Measurements from ENCODE around the gene PTBP3. TPM values are rescaled to one million over a fixed set of nuclear protein-coding genes. Genes with fewer than 3 reads are reported as not detected.

Gene PTBP3
- total and polyA plus RNA-seq, 2 of the 13 experiments (the other 11 are each of a cell fraction or from before 2014, with no cell fraction given) = 52.8 to 61.1 TPM

DNA sequence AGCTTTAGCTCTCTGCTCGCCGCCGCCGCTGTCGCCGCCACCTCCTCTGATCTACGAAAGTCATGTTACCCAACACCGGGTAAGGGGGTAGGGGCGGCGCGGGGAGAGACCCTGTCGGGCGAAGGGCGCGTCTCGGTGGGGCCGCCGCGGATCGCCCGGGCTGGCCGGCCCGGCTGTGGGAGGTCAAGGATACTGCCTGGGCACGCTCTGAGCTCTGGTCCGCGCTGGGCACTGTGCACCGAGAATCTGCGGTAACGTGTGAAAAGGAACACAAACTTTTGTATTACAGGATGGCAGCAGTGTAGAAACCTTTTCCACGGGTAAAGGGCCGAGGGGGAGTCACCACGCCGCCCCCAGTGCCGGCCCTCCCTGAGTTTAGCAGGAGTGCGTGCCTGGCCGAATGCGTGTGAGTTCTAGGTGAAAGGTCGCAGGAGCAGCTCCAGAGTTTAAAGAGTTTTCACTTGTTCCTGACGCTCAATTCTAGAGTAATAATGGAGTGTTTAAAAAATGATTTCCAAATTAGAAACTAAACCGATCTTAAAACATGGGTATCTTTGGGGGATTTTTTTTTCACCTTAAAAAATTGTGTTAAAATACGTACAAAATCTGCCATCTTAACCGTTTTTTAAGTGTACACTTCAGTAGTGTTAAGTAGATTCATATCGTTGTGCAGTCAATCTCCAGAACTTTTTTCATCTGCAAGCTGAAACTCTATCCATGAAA lies 46.8 kb upstream of the PTBP3 start, which contains the start of gene HSDL2:
TSS of gene HSDL2 (plus strand) at position 7 of the 723 bp plus-strand sequence. CDS start at position 63, 56 bp downstream.
- H3K4me2 ChIP-seq (ENCODE audit: low read depth, low read length) = peak within 1 kb of the TSS; percentile 75
- DNase-seq (ENCODE audit: low spot score) (no peak), FAIRE-seq (no peak), ATAC-seq (peak; percentile 76)
- ChIA-PET POLR2A (interaction anchor here (0.6 to 2.7 kb wide), 26 partner anchors 9 to 384 kb away, joined by 3 to 29 read pairs (median 5); partner anchors contain the start of genes INIP, KIAA1958, PTBP3 and SUSD1), CTCF (ENCODE audit: low intra/inter-chr PET ratio, low total read pairs) (no interaction called here)
- H3K9ac ChIP-seq (ENCODE audit: insufficient read depth, low read depth, low read length) = peak within 1 kb of the TSS; percentile 90
- H3K4me1 ChIP-seq (ENCODE audit: insufficient read depth, low read length) = peaks cover 66% of the 10 kb centered on the region
- H2AFZ ChIP-seq (ENCODE audit: low read length) = no peak within 1 kb of the TSS
- H3K27ac ChIP-seq (ENCODE audit: extremely low read length, insufficient read depth, low read length) = peak within 1 kb of the TSS; percentile 98
- peaks cover 83% of the 10 kb centered on the region for H3K79me2 ChIP-seq (ENCODE audit: insufficient read depth, low read length)
- in situ Hi-C loops (cut with HindIII; ENCODE audit: extremely low pct_ligation_motif_present, low pct_unique_long_range_greater_than_20kb) (no loop called here), intact Hi-C loops (cut with micrococcal nuclease; ENCODE audit: unreplicated experiment) (loop anchor here (1.0 to 10.0 kb wide), 2 partner anchors 17 to 335 kb away; partner anchors contain the start of gene INIP)
- TSS peak; percentile 73 for BruUV-seq (replicated peaks)
- H3K4me3 ChIP-seq (replicated peaks in 1 of 3; ENCODE audit: insufficient read depth in 1 of 3, low read depth in 2 of 3, low read length in 3 of 3) = peak within 1 kb of the TSS; percentile 84 to 94 (median 89)
- WGBS (ENCODE audit: low lambda C conversion rate) = under 1% methylated on average over 24 of the region's 43 CpGs
- no peaks in the 10 kb centered on the region for H3K9me3 ChIP-seq (ENCODE audit: low read length)
- H3K27me3 ChIP-seq (ENCODE audit: control insufficient read depth in 1 of 2, insufficient read depth in 2 of 2, low read length in 2 of 2) = no peaks in the 10 kb centered on the region; a peak in 1 of 5 replicates
- H4K20me1 ChIP-seq (ENCODE audit: insufficient read depth, low read length) = peaks cover 4% of the 10 kb centered on the region
- H3K36me3 ChIP-seq (replicated peaks in 1 of 2; ENCODE audit: control insufficient read depth in 1 of 2, insufficient read depth in 2 of 2, low read length in 2 of 2) = no peaks in the 10 kb centered on the region; a peak in 1 of 5 replicates
- TF ChIP-seq UBTF (CRISPR knock-in tag; IDR thresholded peaks at IDR 0.05) = peak; percentile 38; the same call in 1 of the 2 replicates
- TF ChIP-seq RBFOX2 (IDR thresholded peaks at IDR 0.05; ENCODE audit: low read depth, low read length) = peak; percentile 85; the same call in 1 of the 2 replicates
- TF ChIP-seq DMAP1 (CRISPR knock-in tag; IDR thresholded peaks at IDR 0.05) = peak; percentile 66
- no peak for TF ChIP-seq HOXD1 (CRISPR knock-in tag; IDR thresholded peaks at IDR 0.05)
- TF ChIP-seq RXRA (CRISPR knock-in tag; IDR thresholded peaks at IDR 0.05) = peak; percentile 91
- peak; percentile 14 for TF ChIP-seq YY1 (IDR thresholded peaks at IDR 0.05; ENCODE audit: insufficient read depth, insufficient replicate concordance, low read depth, low read length)
- TF ChIP-seq MEIS2 (CRISPR knock-in tag; IDR thresholded peaks at IDR 0.05) = peak; percentile 18; the same call in 1 of the 2 replicates
- TF ChIP-seq, protein P1, sequence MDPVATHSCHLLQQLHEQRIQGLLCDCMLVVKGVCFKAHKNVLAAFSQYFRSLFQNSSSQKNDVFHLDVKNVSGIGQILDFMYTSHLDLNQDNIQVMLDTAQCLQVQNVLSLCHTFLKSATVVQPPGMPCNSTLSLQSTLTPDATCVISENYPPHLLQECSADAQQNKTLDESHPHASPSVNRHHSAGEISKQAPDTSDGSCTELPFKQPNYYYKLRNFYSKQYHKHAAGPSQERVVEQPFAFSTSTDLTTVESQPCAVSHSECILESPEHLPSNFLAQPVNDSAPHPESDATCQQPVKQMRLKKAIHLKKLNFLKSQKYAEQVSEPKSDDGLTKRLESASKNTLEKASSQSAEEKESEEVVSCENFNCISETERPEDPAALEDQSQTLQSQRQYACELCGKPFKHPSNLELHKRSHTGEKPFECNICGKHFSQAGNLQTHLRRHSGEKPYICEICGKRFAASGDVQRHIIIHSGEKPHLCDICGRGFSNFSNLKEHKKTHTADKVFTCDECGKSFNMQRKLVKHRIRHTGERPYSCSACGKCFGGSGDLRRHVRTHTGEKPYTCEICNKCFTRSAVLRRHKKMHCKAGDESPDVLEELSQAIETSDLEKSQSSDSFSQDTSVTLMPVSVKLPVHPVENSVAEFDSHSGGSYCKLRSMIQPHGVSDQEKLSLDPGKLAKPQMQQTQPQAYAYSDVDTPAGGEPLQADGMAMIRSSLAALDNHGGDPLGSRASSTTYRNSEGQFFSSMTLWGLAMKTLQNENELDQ (CRISPR knock-in tag; IDR thresholded peaks at IDR 0.05; ENCODE audit: borderline replicate concordance) = no peak
- TF ChIP-seq, protein P2, sequence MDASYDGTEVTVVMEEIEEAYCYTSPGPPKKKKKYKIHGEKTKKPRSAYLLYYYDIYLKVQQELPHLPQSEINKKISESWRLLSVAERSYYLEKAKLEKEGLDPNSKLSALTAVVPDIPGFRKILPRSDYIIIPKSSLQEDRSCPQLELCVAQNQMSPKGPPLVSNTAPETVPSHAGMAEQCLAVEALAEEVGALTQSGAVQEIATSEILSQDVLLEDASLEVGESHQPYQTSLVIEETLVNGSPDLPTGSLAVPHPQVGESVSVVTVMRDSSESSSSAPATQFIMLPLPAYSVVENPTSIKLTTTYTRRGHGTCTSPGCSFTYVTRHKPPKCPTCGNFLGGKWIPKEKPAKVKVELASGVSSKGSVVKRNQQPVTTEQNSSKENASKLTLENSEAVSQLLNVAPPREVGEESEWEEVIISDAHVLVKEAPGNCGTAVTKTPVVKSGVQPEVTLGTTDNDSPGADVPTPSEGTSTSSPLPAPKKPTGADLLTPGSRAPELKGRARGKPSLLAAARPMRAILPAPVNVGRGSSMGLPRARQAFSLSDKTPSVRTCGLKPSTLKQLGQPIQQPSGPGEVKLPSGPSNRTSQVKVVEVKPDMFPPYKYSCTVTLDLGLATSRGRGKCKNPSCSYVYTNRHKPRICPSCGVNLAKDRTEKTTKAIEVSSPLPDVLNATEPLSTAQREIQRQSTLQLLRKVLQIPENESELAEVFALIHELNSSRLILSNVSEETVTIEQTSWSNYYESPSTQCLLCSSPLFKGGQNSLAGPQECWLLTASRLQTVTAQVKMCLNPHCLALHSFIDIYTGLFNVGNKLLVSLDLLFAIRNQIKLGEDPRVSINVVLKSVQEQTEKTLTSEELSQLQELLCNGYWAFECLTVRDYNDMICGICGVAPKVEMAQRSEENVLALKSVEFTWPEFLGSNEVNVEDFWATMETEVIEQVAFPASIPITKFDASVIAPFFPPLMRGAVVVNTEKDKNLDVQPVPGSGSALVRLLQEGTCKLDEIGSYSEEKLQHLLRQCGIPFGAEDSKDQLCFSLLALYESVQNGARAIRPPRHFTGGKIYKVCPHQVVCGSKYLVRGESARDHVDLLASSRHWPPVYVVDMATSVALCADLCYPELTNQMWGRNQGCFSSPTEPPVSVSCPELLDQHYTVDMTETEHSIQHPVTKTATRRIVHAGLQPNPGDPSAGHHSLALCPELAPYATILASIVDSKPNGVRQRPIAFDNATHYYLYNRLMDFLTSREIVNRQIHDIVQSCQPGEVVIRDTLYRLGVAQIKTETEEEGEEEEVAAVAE (CRISPR knock-in tag; IDR thresholded peaks at IDR 0.05; ENCODE audit: borderline replicate concordance) = 0 out of 2 replicates have a peak, but pooled peaks have one; percentile 21
- peak; percentile 46; the same call in 1 of the 2 replicates for TF ChIP-seq GABPB1 (CRISPR knock-in tag; IDR thresholded peaks at IDR 0.05)
- TF ChIP-seq BRF2 (CRISPR knock-in tag; IDR thresholded peaks at IDR 0.05) = 0 out of 2 replicates have a peak, but pooled peaks have one; percentile 3
